Large intestine (tissue), 1 donor: ENCODE results near the gene PPFIA4. TPM values are rescaled to one million over a fixed set of nuclear protein-coding genes. Genes with fewer than 3 reads are reported as not detected.

Experiments used
- polyA plus RNA-seq: library from polyadenylated mRNA; unstranded; fragments of 120-200 nt; gene quantifications from one replicate; pipeline ENCODE4 v1.2.1, GENCODE V29; 2013

PPFIA4 gene
- polyA plus RNA-seq, 1 donor, result 4.1 TPM

Other genes starting within 250 kb of the PPFIA4 start
- gene KDM5B, start 218.1 kb upstream of the PPFIA4 start, polyA plus RNA-seq, result 39.7 TPM
- 2.1 TPM for gene PCAT6, start 215.5 kb upstream of the PPFIA4 start, polyA plus RNA-seq
- gene RABIF, start 137.3 kb upstream of the PPFIA4 start, polyA plus RNA-seq, result 11.1 TPM
- gene KLHL12, start 99.3 kb upstream of the PPFIA4 start, polyA plus RNA-seq, result 25.9 TPM
- gene ADIPOR1, start 68.2 kb upstream of the PPFIA4 start, polyA plus RNA-seq, result 73.8 TPM
- gene CYB5R1, start 59.2 kb upstream of the PPFIA4 start, polyA plus RNA-seq, result 32.1 TPM
- gene TMEM183A, start 19.1 kb upstream of the PPFIA4 start, polyA plus RNA-seq, result 58.8 TPM
- gene MYOG, start 59.5 kb downstream of the PPFIA4 start, polyA plus RNA-seq, result 0.66 TPM
- 0.55 TPM for gene ADORA1, start 101.2 kb downstream of the PPFIA4 start, polyA plus RNA-seq
- gene MYBPH, start 149.3 kb downstream of the PPFIA4 start, polyA plus RNA-seq, result 0.45 TPM
- gene CHI3L1, start 160.2 kb downstream of the PPFIA4 start, polyA plus RNA-seq, result 0.22 TPM
- gene CHIT1, start 203.2 kb downstream of the PPFIA4 start, polyA plus RNA-seq, result 0.18 TPM